H1 (cell line): ENCODE data around the gene PKM. TPM values are rescaled to one million over a fixed set of nuclear protein-coding genes. Genes with fewer than 3 reads are reported as not detected.

Experiments used
- CTCF ChIA-PET: fragments of 300-600 bp; sonication (Branson Sonifier 250); formaldehyde crosslinking; loops from one replicate; lab custom pipeline; 2021; ENCODE audit not compliant: partially characterized antibody; lab: Charles Lee
- POLR2A ChIA-PET: fragments of 300-600 bp; sonication (Branson Sonifier 250); formaldehyde crosslinking; loops from one replicate; lab custom pipeline; 2021; ENCODE audit warnings: inconsistent platforms; ENCODE audit not compliant: partially characterized antibody; lab: Charles Lee
- DNase-seq, 2 experiments: peaks; one replicate each; pipeline versions ENCODE4 v3.0.0 to v3.0.0-alpha.2; 2010 to 2022; ENCODE audit warnings: low spot score in 2 of 2, low read depth in 1 of 2, mixed read lengths in 1 of 2
- FAIRE-seq: peaks from 2 replicates; lab custom pipeline; 2011; peaks lifted over from hg19 to GRCh38; lab: Jason Lieb, UNC
- H2AFZ ChIP-seq: 2 replicates; pipeline ENCODE4 v1.8.1; 2012; ENCODE audit warnings: low read length, inconsistent platforms
- H2AK5ac ChIP-seq: 2 replicates; pipeline ENCODE4 v1.6.1; 2013; ENCODE audit warnings: low read depth, low read length
- H2BK120ac ChIP-seq: replicated peaks from 2 replicates; pipeline ENCODE3; 2013; ENCODE audit warnings: low read depth, low read length, inconsistent platforms
- H2BK12ac ChIP-seq: 2 replicates; pipeline ENCODE4 v1.6.1; 2013; ENCODE audit warnings: low read depth, low read length
- H2BK15ac ChIP-seq: 2 replicates; pipeline ENCODE4 v1.6.1; 2013; ENCODE audit warnings: low read length
- H2BK20ac ChIP-seq: 2 replicates; pipeline ENCODE4 v1.6.1; 2013; ENCODE audit warnings: low read length
- H2BK5ac ChIP-seq: 2 replicates; pipeline ENCODE4 v1.6.1; 2013; ENCODE audit warnings: low read depth, low read length
- H3K14ac ChIP-seq: 2 replicates; pipeline ENCODE4 v1.6.1; 2013; ENCODE audit warnings: inconsistent platforms; ENCODE audit not compliant: insufficient read length
- H3K18ac ChIP-seq: 2 replicates; pipeline ENCODE4 v1.6.1; 2013; ENCODE audit warnings: low read length; ENCODE audit errors: extremely low read depth
- H3K23ac ChIP-seq: 2 replicates; pipeline ENCODE4 v1.6.1; 2013; ENCODE audit warnings: inconsistent platforms; ENCODE audit not compliant: insufficient read length
- H3K23me2 ChIP-seq: 2 replicates; pipeline ENCODE4 v1.6.1; 2013; ENCODE audit warnings: low read depth, low read length
- H3K27ac ChIP-seq: 2 replicates; pipeline ENCODE4 v1.6.1; 2011; ENCODE audit warnings: low read depth, low read length, inconsistent platforms
- H3K27me3 ChIP-seq, 4 experiments: replicated peaks in 1 of 4; 1 replicate in 1 of 4; 2 replicates in 3 of 4; pipeline versions ENCODE4 v1.6.1 to v1.8.1; 2011 to 2013; ENCODE audit warnings: low read length in 3 of 4, mild to moderate bottlenecking in 3 of 4, inconsistent platforms in 2 of 4, mixed read lengths in 2 of 4, moderate library complexity in 1 of 4; ENCODE audit not compliant: control insufficient read depth in 3 of 4, insufficient read depth in 3 of 4; ENCODE audit errors: extremely low read depth in 1 of 4
- H3K36me3 ChIP-seq, 4 experiments: 2 replicates each; pipeline versions ENCODE4 v1.6.1 to v1.8.1; 2011 to 2013; ENCODE audit warnings: mild to moderate bottlenecking in 4 of 4, low read length in 3 of 4, moderate library complexity in 2 of 4, control low read depth in 1 of 4, inconsistent platforms in 1 of 4; ENCODE audit not compliant: insufficient read depth in 4 of 4, control insufficient read depth in 2 of 4
- H3K4ac ChIP-seq: replicated peaks from 2 replicates; pipeline ENCODE3; 2013; ENCODE audit warnings: low read length, low read depth, mixed read lengths, inconsistent platforms; ENCODE audit not compliant: insufficient read length
- H3K4me1 ChIP-seq, 4 experiments: replicated peaks in 1 of 4; 1 replicate in 1 of 4; 2 replicates in 3 of 4; pipeline versions ENCODE4 v1.6.1 to v1.8.1; 2011 to 2013; ENCODE audit warnings: low read length in 3 of 4, inconsistent platforms in 2 of 4, mixed read lengths in 1 of 4; ENCODE audit not compliant: insufficient read depth in 4 of 4, control insufficient read depth in 3 of 4
- H3K4me2 ChIP-seq, 2 experiments: 2 replicates each; pipeline versions ENCODE4 v1.6.1 to v1.8.1; 2011 to 2013; ENCODE audit warnings: low read depth in 2 of 2, low read length in 2 of 2, control low read depth in 1 of 2, inconsistent platforms in 1 of 2, mild to moderate bottlenecking in 1 of 2; ENCODE audit not compliant: insufficient read depth in 1 of 2
- H3K4me3 ChIP-seq, 4 experiments: fragments of 200-600, 300-600 bp in 1 of 4; sonication (generic), shearing (Covaris generic), sonication (Bioruptor Twin) in 1 of 4; 2 replicates each; pipeline versions ENCODE4 v1.5.1 to v1.8.1; 2011 to 2016; ENCODE audit warnings: low read length in 4 of 4, low read depth in 3 of 4, control low read depth in 2 of 4, inconsistent platforms in 2 of 4, mild to moderate bottlenecking in 2 of 4, mixed read lengths in 1 of 4, moderate library complexity in 1 of 4; ENCODE audit not compliant: insufficient read depth in 2 of 4; ENCODE audit errors: extremely low read depth in 1 of 4
- H3K56ac ChIP-seq: replicated peaks from 2 replicates; pipeline ENCODE3; 2013; ENCODE audit warnings: low read depth, mild to moderate bottlenecking, mixed read lengths, low read length, inconsistent platforms; ENCODE audit not compliant: insufficient read length
- H3K79me1 ChIP-seq: 2 replicates; pipeline ENCODE4 v1.6.1; 2013; ENCODE audit warnings: low read depth, low read length, control low read depth
- H3K79me2 ChIP-seq, 2 experiments: 2 replicates each; pipeline versions ENCODE4 v1.6.1 to v1.8.1; 2012 to 2013; ENCODE audit warnings: low read length in 2 of 2, mild to moderate bottlenecking in 2 of 2, inconsistent platforms in 1 of 2; ENCODE audit not compliant: insufficient read depth in 2 of 2, control insufficient read depth in 1 of 2
- H3K9ac ChIP-seq, 4 experiments: replicated peaks in 1 of 4; 1 replicate in 1 of 4; 2 replicates in 3 of 4; pipeline versions ENCODE4 v1.6.1 to v1.8.1; 2011 to 2013; ENCODE audit warnings: low read depth in 3 of 4, low read length in 3 of 4, control low read depth in 2 of 4, mild to moderate bottlenecking in 2 of 4, moderate library complexity in 2 of 4, inconsistent platforms in 1 of 4; ENCODE audit errors: extremely low read depth in 1 of 4
- H3K9me3 ChIP-seq, 2 experiments: 2 replicates each; pipeline versions ENCODE4 v1.6.1 to v1.8.1; 2012 to 2013; ENCODE audit warnings: mild to moderate bottlenecking in 2 of 2, moderate library complexity in 2 of 2, control low read depth in 1 of 2, inconsistent platforms in 1 of 2, low read depth in 1 of 2, low read length in 1 of 2, mixed read lengths in 1 of 2; ENCODE audit not compliant: insufficient read depth in 2 of 2
- H4K20me1 ChIP-seq, 2 experiments: replicated peaks in 1 of 2; 2 replicates each; pipeline versions ENCODE3 to v1.8.1; 2011 to 2013; ENCODE audit warnings: inconsistent platforms in 2 of 2, low read length in 2 of 2, mild to moderate bottlenecking in 1 of 2; ENCODE audit not compliant: insufficient read depth in 2 of 2, control insufficient read depth in 1 of 2
- H4K5ac ChIP-seq: 2 replicates; pipeline ENCODE4 v1.6.1; 2013; ENCODE audit warnings: low read length, low read depth, mixed read lengths, inconsistent platforms; ENCODE audit not compliant: insufficient read length
- H4K8ac ChIP-seq: 2 replicates; pipeline ENCODE4 v1.8.0; 2013; ENCODE audit warnings: mild to moderate bottlenecking, moderate library complexity, low read length, inconsistent platforms; ENCODE audit not compliant: insufficient read depth; ENCODE audit errors: extremely low read depth
- H4K91ac ChIP-seq: replicated peaks from 2 replicates; pipeline ENCODE3; 2013; ENCODE audit warnings: low read length, mixed read lengths, inconsistent platforms; ENCODE audit not compliant: insufficient read length
- BRCA1 ChIP-seq: IDR thresholded peaks from 2 replicates; pipeline ENCODE4 v1.6.1; 2012; ENCODE audit warnings: low read depth, low read length, improper control_type of control experiment
- CHD2 ChIP-seq: IDR thresholded peaks from 2 replicates; pipeline ENCODE4 v1.6.1; 2012; ENCODE audit warnings: low read length, improper control_type of control experiment
- JUND ChIP-seq: IDR thresholded peaks from 2 replicates; pipeline ENCODE4 v1.6.1; 2011; ENCODE audit warnings: mild to moderate bottlenecking, improper control_type of control experiment, low read length
- RAD21 ChIP-seq, 2 experiments: IDR thresholded peaks in 1 of 2; conservative IDR thresholded peaks in 1 of 2; 2 replicates each; pipeline ENCODE4 v1.6.1; 2011; ENCODE audit warnings: low read depth in 2 of 2, low read length in 2 of 2, improper control_type of control experiment in 1 of 2, inconsistent platforms in 1 of 2, mild to moderate bottlenecking in 1 of 2, moderate library complexity in 1 of 2
- SIRT6 ChIP-seq: IDR thresholded peaks from one replicate; pipeline ENCODE4 v1.7.1; 2012; ENCODE audit warnings: low read length, inconsistent platforms
- SRF ChIP-seq: IDR thresholded peaks from 2 replicates; pipeline ENCODE4 v1.6.1; 2011; ENCODE audit warnings: mild to moderate bottlenecking, low read depth, low read length, moderate library complexity
- WGBS, 2 experiments: shearing (Covaris generic) in 1 of 2; methylation state at CpG; one replicate each; pipeline versions ENCODE4 v1.1.6 to v1.1.7; 2013 to 2015; ENCODE audit warnings: low lambda C conversion rate in 2 of 2, mixed read lengths in 2 of 2, inconsistent platforms in 1 of 2, low coverage in 1 of 2, missing lambda C conversion rate in 1 of 2; ENCODE audit not compliant: insufficient replicate concordance in 2 of 2, insufficient coverage in 1 of 2, insufficient read length in 1 of 2; ENCODE audit errors: extremely low coverage in 1 of 2, missing lambda C conversion rate in 1 of 2; 5-methylcytosine and 5-hydroxymethylcytosine counted together
- polyA plus RNA-seq, 7 experiments: library from polyadenylated mRNA; depleted of rRNA in 3 of 7; stranded (reverse) in 5 of 7; unstranded in 2 of 7; fragments of >200 nt in 5 of 7; fragments of 200-250 nt in 2 of 7; gene quantifications; 1 replicate in 5 of 7; 2 replicates in 1 of 7; 4 replicates in 1 of 7; pipeline versions ENCODE4 v1.2.1 to v1.2.3, GENCODE V29; 2011 to 2013; ENCODE audit warnings: missing spikeins in 2 of 7, mixed read lengths in 2 of 7
- total RNA-seq: library from RNA; stranded (reverse); fragmentation: NEBNext Ultra II Directional; extraction: Animal tissue kit (Norgen Biotek cat#: 25700); gene quantifications from 2 replicates; pipeline ENCODE4 v1.2.1, GENCODE V29; 2021
- TF ChIP-seq, protein P1 (sequence below): IDR thresholded peaks from 2 replicates; pipeline ENCODE4 v1.6.1; 2012; ENCODE audit warnings: inconsistent platforms

Gene PKM
- total and polyA plus RNA-seq, 2 of the 8 experiments (the other 6 are each of a cell fraction or from before 2014, with no cell fraction given), result 780 to 856 TPM

DNA sequence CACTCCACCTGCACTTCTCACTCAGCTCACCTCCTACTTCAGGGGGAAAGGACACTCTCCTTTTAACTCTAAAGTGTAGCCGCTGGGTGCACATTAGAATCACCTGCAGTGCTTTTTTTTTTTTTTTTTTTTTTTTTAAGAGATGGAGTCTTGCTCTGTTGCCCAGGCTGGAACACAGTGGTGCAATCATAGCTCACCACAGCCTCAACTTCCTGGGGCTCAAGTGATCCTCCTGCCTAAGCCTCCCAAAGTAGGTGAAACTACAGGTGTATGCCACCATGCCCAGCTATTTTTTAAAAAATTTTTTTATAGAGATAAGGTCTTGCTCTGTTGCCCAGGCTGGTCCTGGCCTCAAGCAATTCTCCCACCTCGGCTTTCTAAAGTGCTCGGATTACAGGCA is 54.2 kb downstream of the PKM start:
- Histone ChIP-seq H3K27ac (no peak overlapping the region), H3K18ac (no peak overlapping the region), H3K4me3 (no peak overlapping the region), H3K4me1 (peaks cover 0 to 4% (median 0%) of the 10 kb centered on the region in 4 experiments; a peak in 1 of 7 replicates), H4K5ac (no peak overlapping the region), H2BK15ac (no peak overlapping the region), H3K4ac (no peak overlapping the region), H3K79me1 (no peaks in the 10 kb centered on the region), H2BK120ac (no peak overlapping the region), H3K9ac (no peak overlapping the region), H2BK5ac (no peak overlapping the region), H3K79me2 (no peaks in the 10 kb centered on the region), H3K23me2 (no peaks in the 10 kb centered on the region), H2AFZ (no peak overlapping the region), H4K91ac (no peak overlapping the region), H4K8ac (no peak overlapping the region), H3K36me3 (no peaks in the 10 kb centered on the region), H3K9me3 (no peaks in the 10 kb centered on the region), H2BK20ac (no peak overlapping the region), H2BK12ac (no peak overlapping the region), H3K56ac (no peak overlapping the region), H3K23ac (no peak overlapping the region), H3K4me2 (no peak overlapping the region), H3K14ac (no peak overlapping the region), H2AK5ac (no peak overlapping the region), H4K20me1 (no peaks in the 10 kb centered on the region), H3K27me3 (no peaks in the 10 kb centered on the region)
- DNase-seq, result no peak
- no peak for FAIRE-seq
- TF ChIP-seq SRF (no peak), BRCA1 (no peak), JUND (no peak), CHD2 (no peak), RAD21 (IDR thresholded peaks at IDR 0.05 in 1 of 2, conservative IDR thresholded peaks at IDR 0.05 in 1 of 2; ENCODE audit: low read depth in 2 of 2, low read length in 2 of 2) (no peak), SIRT6 (no peak)
- TF ChIP-seq, protein P1, sequence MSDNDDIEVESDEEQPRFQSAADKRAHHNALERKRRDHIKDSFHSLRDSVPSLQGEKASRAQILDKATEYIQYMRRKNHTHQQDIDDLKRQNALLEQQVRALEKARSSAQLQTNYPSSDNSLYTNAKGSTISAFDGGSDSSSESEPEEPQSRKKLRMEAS, result no peak
- ChIA-PET CTCF (interaction anchor here (0.6 to 1.5 kb wide), 3 partner anchors 9 to 626 kb away, joined by 3 to 6 read pairs (median 3); no protein-coding TSS in a partner anchor), POLR2A (no interaction called here)
- WGBS, 2 experiments, result 85% methylated on average over 2 of the region's 3 CpGs; no CpG with 5 or more reads in 1 of the 2 experiments
